GM12865 (cell line): ENCODE results near the gene P3H1.
"Not testable (repeated sequence)": the region's sequence is repeated elsewhere in the genome, so short reads cannot be mapped to it uniquely, and the experiment has no call there.

Source experiments
- DNase-seq: peaks from one replicate; pipeline ENCODE4 v3.0.0; 2010; ENCODE audit warnings: low read depth
- H3K4me3 ChIP-seq: 2 replicates; pipeline ENCODE4 v1.5.1; 2011; ENCODE audit warnings: mild to moderate bottlenecking, low read depth, low read length, control low read depth
- CTCF ChIP-seq: IDR thresholded peaks from 2 replicates; pipeline ENCODE4 v1.5.1; 2011; ENCODE audit warnings: low read length, control low read depth, low read depth, inconsistent platforms; ENCODE audit not compliant: insufficient read depth; ENCODE audit errors: missing control alignments

The P3H1 gene

DNA sequence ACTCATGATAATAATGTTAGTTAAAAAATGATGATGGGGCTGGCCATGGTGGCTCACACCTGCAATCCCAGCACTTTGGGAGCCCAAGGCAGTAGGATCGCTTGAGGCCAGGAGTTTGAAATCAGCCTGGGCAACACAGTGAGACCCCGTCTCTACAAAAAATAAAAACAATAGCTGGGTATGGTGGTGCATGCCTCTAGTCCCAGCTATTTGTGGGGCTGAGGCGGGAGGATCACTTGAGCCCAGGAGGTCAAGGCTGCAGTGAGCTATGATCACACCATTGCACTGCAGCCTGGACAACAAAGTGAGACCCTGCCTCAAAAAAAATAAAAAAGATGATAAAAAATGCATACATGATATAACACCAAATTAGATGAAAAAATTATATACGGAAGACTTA, 5.3 kb downstream of the P3H1 start:
- DNase-seq, result no peak
- TF ChIP-seq CTCF, result no peak
- H3K4me3 ChIP-seq, result no peak overlapping the region

- TF ChIP-seq CTCF, result no peak
- H3K4me3 ChIP-seq, result no peak overlapping the region
- no peak for DNase-seq
Measured at GRCh38 chr1:42759114-42759513, 7.7 kb downstream of the P3H1 start.

GRCh38 chr1:42758641-42759040, 8.2 kb downstream of the P3H1 start:
- H3K4me3 ChIP-seq, result no peak overlapping the region
- no peak for TF ChIP-seq CTCF
- no peak for DNase-seq

GRCh38 chr1:42757892-42758275, 8.9 kb downstream of the P3H1 start:
- no peak overlapping the region for H3K4me3 ChIP-seq
- DNase-seq, result no peak
- no peak for TF ChIP-seq CTCF

- DNase-seq, result peak; percentile 71
- TF ChIP-seq CTCF, result peak; percentile 72
- no peak overlapping the region for H3K4me3 ChIP-seq
Measured at GRCh38 chr1:42756956-42757891, 9.6 kb downstream of the P3H1 start.

DNA sequence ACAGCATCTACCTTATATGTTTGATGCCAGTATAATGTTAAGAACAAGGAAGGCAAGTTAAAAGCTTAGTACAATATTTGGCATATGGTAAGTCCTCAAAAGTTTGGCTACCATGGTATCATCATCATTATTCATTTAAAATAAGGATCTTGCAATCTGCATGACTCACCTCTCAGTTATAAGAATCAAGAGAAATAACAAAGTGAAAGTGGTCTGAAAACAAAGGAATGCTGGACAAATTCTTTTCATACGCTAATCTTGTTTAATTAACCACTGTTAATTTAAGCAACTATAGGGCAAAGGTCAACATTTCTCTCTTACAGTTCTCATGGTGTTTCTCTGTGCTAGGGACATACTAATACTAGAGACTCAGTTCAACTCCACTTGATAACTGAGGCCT, 13.8 kb downstream of the P3H1 start:
- no peak for TF ChIP-seq CTCF
- DNase-seq, result no peak

GRCh38 chr1:42752284-42752683, 14.5 kb downstream of the P3H1 start:
- H3K4me3 ChIP-seq, result no peak overlapping the region
- no peak for TF ChIP-seq CTCF
- no peak for DNase-seq

More for the DNA sequence above, 13.8 kb downstream of the P3H1 start:
- H3K4me3 ChIP-seq, result no peak overlapping the region

DNA sequence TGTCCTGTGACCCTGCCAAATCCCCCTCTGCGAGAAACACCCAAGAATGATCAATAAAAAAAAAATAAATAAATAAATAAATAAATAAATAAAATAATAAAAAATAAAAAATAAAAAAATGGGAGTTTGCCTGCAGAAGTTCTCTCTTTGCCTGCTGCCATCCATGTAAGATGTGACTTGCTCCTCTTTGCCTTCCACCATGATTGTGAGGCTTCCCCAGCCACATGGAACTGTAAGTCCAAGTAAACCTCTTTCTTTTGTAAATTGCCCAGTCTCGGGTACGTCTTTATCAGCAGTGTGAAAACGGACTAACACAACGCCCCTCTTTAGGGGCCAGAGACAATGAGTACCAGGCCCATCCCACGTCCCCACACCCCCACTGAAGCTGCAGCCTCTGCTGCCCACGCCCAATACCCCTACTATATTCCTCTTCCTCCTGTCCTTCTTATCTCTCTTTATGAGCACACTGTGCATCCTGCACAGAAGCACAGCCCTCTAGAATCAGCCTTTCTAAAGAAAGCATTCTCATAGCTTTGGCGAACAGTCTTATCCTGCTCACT, 15.2 kb downstream of the P3H1 start:
- not testable (repeated sequence) for H3K4me3 ChIP-seq, DNase-seq
